SK-N-SH (cell line): ENCODE results near the gene CCDC138.

Experiments
- CTCF ChIP-seq: fragments of 200-600 bp; sonication (generic); IDR thresholded peaks from 2 replicates; pipeline ENCODE4 v1.6.1; 2017; ENCODE audit warnings: antibody characterized with exemption, mild to moderate bottlenecking, moderate library complexity
- ELF1 ChIP-seq: IDR thresholded peaks from 2 replicates; pipeline ENCODE4 v1.4.0; 2012
- EP300 ChIP-seq, 2 experiments: IDR thresholded peaks; 2 replicates each; pipeline versions ENCODE4 v1.4.0 to v1.6.1; 2012; ENCODE audit warnings: borderline replicate concordance in 1 of 2, low read depth in 1 of 2, low read length in 1 of 2
- GABPA ChIP-seq: IDR thresholded peaks from 2 replicates; pipeline ENCODE4 v1.4.0; 2012; ENCODE audit warnings: low read depth, mild to moderate bottlenecking
- POLR2AphosphoS5 ChIP-seq: IDR thresholded peaks from 2 replicates; pipeline ENCODE4 v1.6.1; 2012; ENCODE audit warnings: low read depth, low read length
- RFX5 ChIP-seq: IDR thresholded peaks from 2 replicates; pipeline ENCODE4 v1.6.1; 2012; ENCODE audit warnings: mild to moderate bottlenecking, improper control_type of control experiment, low read length
- SIN3A ChIP-seq: IDR thresholded peaks from 2 replicates; pipeline ENCODE4 v1.6.1; 2012; ENCODE audit warnings: low read depth, mild to moderate bottlenecking, low read length, moderate library complexity, borderline replicate concordance
- SMC3 ChIP-seq: IDR thresholded peaks from 2 replicates; pipeline ENCODE4 v1.6.1; 2012; ENCODE audit warnings: low read depth, low read length, improper control_type of control experiment
- TAF1 ChIP-seq: IDR thresholded peaks from 2 replicates; pipeline ENCODE4 v1.6.1; 2012; ENCODE audit warnings: low read depth, mild to moderate bottlenecking, low read length, moderate library complexity, borderline replicate concordance
- TCF12 ChIP-seq: IDR thresholded peaks from 2 replicates; pipeline ENCODE4 v1.4.0; 2012
- USF1 ChIP-seq: IDR thresholded peaks from 2 replicates; pipeline ENCODE4 v1.4.0; 2012; ENCODE audit warnings: low read depth, borderline replicate concordance
- YY1 ChIP-seq: IDR thresholded peaks from 2 replicates; pipeline ENCODE4 v1.4.0; 2012; ENCODE audit warnings: low read depth, mild to moderate bottlenecking
- ZBTB33 ChIP-seq: IDR thresholded peaks from 2 replicates; pipeline ENCODE4 v1.4.0; 2012; ENCODE audit warnings: low read depth, borderline replicate concordance

GRCh38 chr2:108904680-108905079 lies 118.1 kb downstream of the CCDC138 start:
- TF ChIP-seq TAF1 (no peak), EP300 (IDR thresholded peaks at IDR 0.05; ENCODE audit: borderline replicate concordance in 1 of 2, low read depth in 1 of 2, low read length in 1 of 2) (no peak), ELF1 (no peak), CTCF (no peak), SMC3 (no peak), SIN3A (no peak), USF1 (no peak), YY1 (no peak), RFX5 (no peak), ZBTB33 (no peak), TCF12 (no peak), GABPA (no peak), POLR2AphosphoS5 (no peak)
